HCT116 (cell line): ENCODE measurements around the gene HASPIN. TPM values are rescaled to one million over a fixed set of nuclear protein-coding genes. Genes with fewer than 3 reads are reported as not detected.

Experiments used
- ATAC-seq: fragments of 200-7000 bp; cut with Tn5 transposase; 2 replicates; pipeline ENCODE4 v1.9.1; 2020; ENCODE audit warnings: mild to moderate bottlenecking, moderate library complexity
- BruUV-seq: library from RNA; stranded (reverse); fragments of 400-500 nt; replicated peaks from 2 replicates; lab custom pipeline; 2021; lab: Mats Ljungman, UMichigan
- CTCF ChIA-PET: fragments of 300-600 bp; sonication (Branson Sonifier 250); formaldehyde crosslinking; loops from one replicate; lab custom pipeline; 2021; ENCODE audit warnings: antibody characterized with exemption; lab: Charles Lee
- POLR2A ChIA-PET: fragments of 300-600, 350-600 bp; sonication (Branson Sonifier 250); formaldehyde crosslinking; loops from one replicate; lab custom pipeline; 2021; ENCODE audit warnings: antibody characterized with exemption; lab: Charles Lee
- RAD21 ChIA-PET, 2 experiments: fragments of 300-600 bp; sonication (Branson Sonifier 250); formaldehyde crosslinking; loops; one replicate each; lab custom pipeline; 2023; ENCODE audit warnings: low total read pairs in 2 of 2; ENCODE audit not compliant: uncharacterized antibody in 2 of 2, unreplicated experiment in 2 of 2, low non-redundant PET in 1 of 2; lab: Charles Lee
- DNase-seq: peaks from one replicate; pipeline ENCODE4 v3.0.0-alpha.2; 2010; ENCODE audit warnings: low read depth, low spot score
- H2AFZ ChIP-seq: fragments of 200-600 bp; shearing (Covaris generic), sonication (generic); 2 replicates; pipeline ENCODE4 v1.6.1; 2017; ENCODE audit warnings: low read depth, mixed run types, mixed read lengths, antibody characterized with exemption, low read length; ENCODE audit not compliant: poor library complexity, severe bottlenecking
- H3K27ac ChIP-seq: 2 replicates; pipeline ENCODE4 v1.5.1; 2012; ENCODE audit warnings: low read depth, low read length
- H3K27me3 ChIP-seq: fragments of 200-600 bp; sonication (generic); 2 replicates; pipeline ENCODE4 v1.6.1; 2016; ENCODE audit warnings: mixed run types, low read length, mixed read lengths; ENCODE audit not compliant: insufficient read depth
- H3K36me3 ChIP-seq, 2 experiments: fragments of 200-500 bp in 1 of 2; fragments of 200-600 bp in 1 of 2; sonication (Bioruptor generic) in 1 of 2; sonication (generic) in 1 of 2; 2 replicates each; pipeline versions ENCODE4 v1.5.1 to v1.6.1; 2014 to 2016; ENCODE audit warnings: low read length in 2 of 2, inconsistent platforms in 1 of 2, mixed read lengths in 1 of 2, mixed run types in 1 of 2; ENCODE audit not compliant: insufficient read depth in 2 of 2, control insufficient read depth in 1 of 2
- H3K4me1 ChIP-seq, 2 experiments: fragments of 200-600 bp in 1 of 2; sonication (generic) in 1 of 2; 2 replicates each; pipeline versions ENCODE4 v1.5.1 to v1.6.1; 2012 to 2017; ENCODE audit warnings: low read length in 2 of 2, inconsistent platforms in 1 of 2, mild to moderate bottlenecking in 1 of 2, mixed read lengths in 1 of 2, mixed run types in 1 of 2, moderate library complexity in 1 of 2; ENCODE audit not compliant: insufficient read depth in 2 of 2, control insufficient read depth in 1 of 2
- H3K4me2 ChIP-seq: fragments of 200-600 bp; sonication (generic); 2 replicates; pipeline ENCODE4 v1.6.1; 2017; ENCODE audit warnings: mixed run types, low read length, mixed read lengths
- H3K4me3 ChIP-seq, 2 experiments: fragments of 200-600 bp in 1 of 2; sonication (generic) in 1 of 2; replicated peaks in 1 of 2; 2 replicates each; pipeline ENCODE4 v1.5.1; 2011 to 2016; ENCODE audit warnings: low read length in 2 of 2, control low read depth in 1 of 2, low read depth in 1 of 2, mild to moderate bottlenecking in 1 of 2, mixed read lengths in 1 of 2, mixed run types in 1 of 2
- H3K79me2 ChIP-seq: fragments of 200-600 bp; sonication (generic); 2 replicates; pipeline ENCODE4 v1.6.1; 2017; ENCODE audit warnings: mild to moderate bottlenecking, mixed run types, low read length, moderate library complexity, mixed read lengths; ENCODE audit not compliant: insufficient read depth
- H3K9ac ChIP-seq: fragments of 200-600 bp; sonication (generic); 2 replicates; pipeline ENCODE4 v1.6.1; 2016; ENCODE audit warnings: low read length, mixed read lengths
- H3K9me2 ChIP-seq: fragments of 200-600 bp; sonication (generic), shearing (Covaris generic); 2 replicates; pipeline ENCODE4 v1.6.1; 2017; ENCODE audit warnings: mixed run types, mild to moderate bottlenecking, moderate library complexity; ENCODE audit not compliant: insufficient read depth
- H3K9me3 ChIP-seq, 2 experiments: fragments of 200-500 bp in 1 of 2; fragments of 200-600 bp in 1 of 2; sonication (Bioruptor generic) in 1 of 2; sonication (generic) in 1 of 2; 2 replicates each; pipeline ENCODE4 v1.6.1; 2014 to 2017; ENCODE audit warnings: low read length in 2 of 2, mixed read lengths in 2 of 2, inconsistent platforms in 1 of 2, low read depth in 1 of 2, mild to moderate bottlenecking in 1 of 2, mixed run types in 1 of 2, moderate library complexity in 1 of 2; ENCODE audit not compliant: control insufficient read depth in 1 of 2, insufficient read depth in 1 of 2
- H4K20me1 ChIP-seq: fragments of 200-600 bp; sonication (generic), shearing (Covaris generic); 2 replicates; pipeline ENCODE4 v1.6.1; 2017; ENCODE audit warnings: mixed run types, mild to moderate bottlenecking, moderate library complexity; ENCODE audit not compliant: insufficient read depth
- CBX3 ChIP-seq: IDR thresholded peaks from 2 replicates; pipeline ENCODE4 v1.6.1; 2012; ENCODE audit warnings: low read depth
- CEBPB ChIP-seq: IDR thresholded peaks from 2 replicates; pipeline ENCODE4 v1.6.1; 2012; ENCODE audit warnings: low read depth
- EGR1 ChIP-seq: IDR thresholded peaks from 2 replicates; pipeline ENCODE4 v1.6.1; 2012; ENCODE audit warnings: low read depth
- ELF1 ChIP-seq: IDR thresholded peaks from 2 replicates; pipeline ENCODE4 v1.6.1; 2012; ENCODE audit warnings: low read depth, borderline replicate concordance
- EZH2phosphoT487 ChIP-seq: fragments of 200-600 bp; IDR thresholded peaks from 2 replicates; pipeline ENCODE4 v1.6.1; 2018; ENCODE audit warnings: antibody characterized with exemption, borderline replicate concordance
- JUND ChIP-seq: IDR thresholded peaks from 2 replicates; pipeline ENCODE4 v1.6.1; 2012
- MAX ChIP-seq: IDR thresholded peaks from 2 replicates; pipeline ENCODE4 v1.6.1; 2012
- POLR2AphosphoS5 ChIP-seq: IDR thresholded peaks from 2 replicates; pipeline ENCODE4 v1.6.1; 2011; ENCODE audit warnings: mild to moderate bottlenecking, low read depth, low read length, moderate library complexity
- RAD21 ChIP-seq: IDR thresholded peaks from 2 replicates; pipeline ENCODE4 v1.6.1; 2012; ENCODE audit warnings: low read depth, mild to moderate bottlenecking
- REST ChIP-seq: IDR thresholded peaks from 2 replicates; pipeline ENCODE4 v1.6.1; 2012; ENCODE audit warnings: low read depth
- SP1 ChIP-seq: IDR thresholded peaks from 2 replicates; pipeline ENCODE4 v1.6.1; 2012; ENCODE audit warnings: low read depth
- SRF ChIP-seq: IDR thresholded peaks from 2 replicates; pipeline ENCODE4 v1.6.1; 2012; ENCODE audit warnings: low read depth
- TCF7L2 ChIP-seq: IDR thresholded peaks from 2 replicates; pipeline ENCODE4 v1.7.0; 2011; ENCODE audit warnings: borderline replicate concordance, inconsistent platforms; ENCODE audit not compliant: insufficient read depth, insufficient read length; ENCODE audit errors: extremely low read depth
- YY1 ChIP-seq: IDR thresholded peaks from 2 replicates; pipeline ENCODE4 v1.6.1; 2011; ENCODE audit warnings: low read length, low read depth, moderate library complexity, mild to moderate bottlenecking; ENCODE audit not compliant: insufficient replicate concordance; ENCODE audit errors: extremely low read depth
- ZBTB33 ChIP-seq: IDR thresholded peaks from 2 replicates; pipeline ENCODE4 v1.6.1; 2011; ENCODE audit warnings: mild to moderate bottlenecking, low read length, moderate library complexity; ENCODE audit not compliant: insufficient replicate concordance; ENCODE audit errors: extremely low read depth
- ZFX ChIP-seq: fragments of 450-650 bp; IDR thresholded peaks from 2 replicates; pipeline ENCODE4 v1.6.1; 2017
- ZNF274 ChIP-seq: fragments of 200-500 bp; sonication (Bioruptor generic); IDR thresholded peaks from 2 replicates; pipeline ENCODE4 v1.6.1; 2014; ENCODE audit warnings: mild to moderate bottlenecking, low read depth, low read length, inconsistent platforms
- intact Hi-C: fragments of 100-400 bp; cut with micrococcal nuclease; formaldehyde crosslinking; loops from 2 replicates; pipeline ENCODE4 v1.10.0; 2022
- total RNA-seq: library from RNA; stranded (reverse); gene quantifications from one replicate; pipeline ENCODE4 v1.2.1, GENCODE V29; 2021; ENCODE audit not compliant: unreplicated experiment
- TF ChIP-seq, protein P1 (sequence below): IDR thresholded peaks from 2 replicates; pipeline ENCODE4 v1.6.1; 2012

Gene HASPIN
- total RNA-seq, 1 experiment from 2014 or later, result 19.6 TPM

DNA sequence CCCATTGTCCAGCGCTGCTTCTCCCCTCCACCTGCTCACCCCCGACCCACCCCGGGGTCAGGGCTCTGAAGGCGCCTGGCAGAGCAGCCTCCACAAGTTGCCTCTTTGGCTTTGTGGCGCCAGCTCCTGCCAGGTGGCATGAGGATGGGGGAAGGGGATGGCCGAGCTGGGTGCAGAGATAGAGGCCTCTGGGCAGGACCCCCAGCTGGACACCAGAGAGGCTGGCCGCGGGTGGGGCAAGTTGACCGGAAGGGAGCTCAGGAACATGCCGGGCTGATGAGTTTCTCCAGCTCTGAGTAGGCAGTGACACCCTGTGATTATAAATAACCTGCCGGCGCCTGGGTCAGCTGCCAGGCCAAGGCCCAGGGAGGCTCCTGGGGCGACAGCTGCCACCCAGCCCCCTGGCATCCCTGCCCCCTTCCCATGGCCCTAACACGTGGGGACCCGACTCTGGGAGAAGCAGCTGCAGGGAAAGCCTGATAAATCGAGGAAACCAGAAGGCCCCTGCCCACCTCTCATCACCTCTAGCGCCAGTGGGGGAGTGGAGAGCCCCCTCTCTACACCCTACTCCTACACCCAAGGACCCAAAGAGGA, 28.5 kb upstream of the HASPIN start:
- ATAC-seq (peak; percentile 42), DNase-seq (no peak)
- intact Hi-C loops, result no loop called here
- Histone ChIP-seq H4K20me1 (no peaks in the 10 kb centered on the region), H2AFZ (no peak overlapping the region), H3K79me2 (no peaks in the 10 kb centered on the region), H3K9me2 (no peaks in the 10 kb centered on the region), H3K9me3 (peaks cover 9 to 10% of the 10 kb centered on the region in 2 experiments; a peak in 2 of 4 replicates), H3K36me3 (no peaks in the 10 kb centered on the region), H3K4me1 (peaks cover 0 to 11% of the 10 kb centered on the region in 2 experiments; a peak in 2 of 4 replicates), H3K4me2 (peak overlapping the region; percentile 80), H3K27me3 (no peaks in the 10 kb centered on the region), H3K27ac (peak overlapping the region; percentile 47; the same call in 1 of the 2 replicates), H3K9ac (peak overlapping the region; percentile 62), H3K4me3 (peak overlapping the region; percentile 46 to 60)
- CTCF ChIA-PET, result interaction anchor here (1.1 to 2.1 kb wide), 2 partner anchors 13 to 212 kb away, joined by 3 to 7 read pairs; no protein-coding TSS in a partner anchor
- POLR2A ChIA-PET, result no interaction called here
- TF ChIP-seq, protein P1, sequence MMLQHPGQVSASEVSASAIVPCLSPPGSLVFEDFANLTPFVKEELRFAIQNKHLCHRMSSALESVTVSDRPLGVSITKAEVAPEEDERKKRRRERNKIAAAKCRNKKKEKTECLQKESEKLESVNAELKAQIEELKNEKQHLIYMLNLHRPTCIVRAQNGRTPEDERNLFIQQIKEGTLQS, result no peak
- TF ChIP-seq SP1, result no peak
- TF ChIP-seq CEBPB, result no peak
- TF ChIP-seq SRF, result no peak
- no peak for TF ChIP-seq JUND
- no peak for TF ChIP-seq ELF1
- no peak for TF ChIP-seq ZNF274
- no peak for TF ChIP-seq ZBTB33
- no peak for TF ChIP-seq YY1
- TF ChIP-seq TCF7L2, result no peak
- TF ChIP-seq REST, result no peak
- no peak for TF ChIP-seq CBX3
- no peak for TF ChIP-seq ZFX
- no peak for TF ChIP-seq POLR2AphosphoS5
- TF ChIP-seq MAX, result no peak
- no peak for TF ChIP-seq EZH2phosphoT487
- no peak for TF ChIP-seq EGR1
- TF ChIP-seq RAD21, result no peak
- BruUV-seq, result no TSS peak
- RAD21 ChIA-PET, result no interaction called here
